ENCODE results near the gene DSPP. TPM values are rescaled to one million over a fixed set of nuclear protein-coding genes. Genes with fewer than 3 reads are reported as not detected.

DSPP gene
- total and polyA plus RNA-seq, 2 of the 8 experiments (the other 6 are each of a cell fraction or from before 2014, with no cell fraction given), result not detected

DNA sequence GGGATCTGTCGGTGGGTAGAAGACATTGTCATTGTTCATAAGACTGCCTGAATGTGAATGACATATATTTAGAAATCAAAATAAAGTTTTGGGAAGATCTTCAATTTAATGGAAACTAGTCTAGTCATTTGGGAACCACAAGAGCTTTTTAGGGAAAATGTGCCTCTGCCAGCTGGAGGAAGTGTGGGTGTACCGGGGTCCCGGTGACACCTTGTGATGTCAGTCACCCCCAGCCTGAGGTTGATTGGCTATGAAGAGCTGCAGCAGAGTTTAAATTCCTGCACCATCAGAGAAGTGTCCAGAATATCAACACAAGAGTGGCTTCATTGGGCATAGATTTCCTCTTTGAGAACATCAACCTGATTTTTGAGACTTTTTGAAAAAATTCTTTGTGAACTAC lies 41.7 kb downstream of the DSPP start, which contains the start of gene DMP1 (continued):
- TF ChIP-seq SIN3A (conservative IDR thresholded peaks at IDR 0.05 in 1 of 2, IDR thresholded peaks at IDR 0.05 in 1 of 2; ENCODE audit: low read depth in 1 of 2, low read length in 2 of 2) (no peak), RXRA (IDR thresholded peaks at IDR 0.05; ENCODE audit: insufficient read depth, low read depth, low read length) (no peak), JUND (IDR thresholded peaks at IDR 0.05; ENCODE audit: low read length) (no peak), YY1 (IDR thresholded peaks at IDR 0.05; ENCODE audit: low read depth, low read length) (no peak)
